Measurements from ENCODE around the gene NAGLU. TPM values are rescaled to one million over a fixed set of nuclear protein-coding genes. Genes with fewer than 3 reads are reported as not detected.

NAGLU gene
- total RNA-seq, 2 donors from 2014 or later, result 81.5 to 123 TPM

DNA sequence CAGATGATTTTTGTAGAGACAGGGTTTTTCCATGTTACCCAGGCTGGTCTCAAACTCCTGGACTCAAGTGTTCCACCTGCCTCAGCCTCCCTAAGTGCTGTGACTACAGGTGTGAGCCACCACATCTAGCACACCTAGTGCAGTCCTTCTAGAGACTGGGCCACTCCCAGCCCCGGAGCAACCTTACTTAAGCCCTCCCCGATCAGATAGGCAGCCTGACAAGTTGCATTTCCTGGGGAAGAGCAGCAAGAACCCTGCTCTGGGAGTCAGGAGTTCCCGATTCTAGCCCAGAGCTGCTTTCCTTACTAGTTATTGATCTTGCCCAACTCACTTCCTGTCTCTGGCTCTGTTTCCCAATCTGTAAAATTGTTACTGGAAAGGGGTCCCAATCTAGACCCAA is 7.0 kb upstream of the NAGLU start:
- Histone ChIP-seq H3K4me3 (no peak overlapping the region), H3K36me3 (no peaks in the 10 kb centered on the region), H3K9me3 (no peaks in the 10 kb centered on the region), H3K4me1 (replicated peaks) (peaks cover 4% of the 10 kb centered on the region), H3K27ac (no peak overlapping the region), H3K27me3 (replicated peaks; ENCODE audit: insufficient read depth) (no peaks in the 10 kb centered on the region)
- DNase-seq (ENCODE audit: low spot score), result no peak
- intact Hi-C loops (cut with DNase I), result no loop called here
- TF ChIP-seq POLR2AphosphoS5 (IDR thresholded peaks at IDR 0.05), result no peak
- TF ChIP-seq, protein P1, sequence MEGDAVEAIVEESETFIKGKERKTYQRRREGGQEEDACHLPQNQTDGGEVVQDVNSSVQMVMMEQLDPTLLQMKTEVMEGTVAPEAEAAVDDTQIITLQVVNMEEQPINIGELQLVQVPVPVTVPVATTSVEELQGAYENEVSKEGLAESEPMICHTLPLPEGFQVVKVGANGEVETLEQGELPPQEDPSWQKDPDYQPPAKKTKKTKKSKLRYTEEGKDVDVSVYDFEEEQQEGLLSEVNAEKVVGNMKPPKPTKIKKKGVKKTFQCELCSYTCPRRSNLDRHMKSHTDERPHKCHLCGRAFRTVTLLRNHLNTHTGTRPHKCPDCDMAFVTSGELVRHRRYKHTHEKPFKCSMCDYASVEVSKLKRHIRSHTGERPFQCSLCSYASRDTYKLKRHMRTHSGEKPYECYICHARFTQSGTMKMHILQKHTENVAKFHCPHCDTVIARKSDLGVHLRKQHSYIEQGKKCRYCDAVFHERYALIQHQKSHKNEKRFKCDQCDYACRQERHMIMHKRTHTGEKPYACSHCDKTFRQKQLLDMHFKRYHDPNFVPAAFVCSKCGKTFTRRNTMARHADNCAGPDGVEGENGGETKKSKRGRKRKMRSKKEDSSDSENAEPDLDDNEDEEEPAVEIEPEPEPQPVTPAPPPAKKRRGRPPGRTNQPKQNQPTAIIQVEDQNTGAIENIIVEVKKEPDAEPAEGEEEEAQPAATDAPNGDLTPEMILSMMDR (IDR thresholded peaks at IDR 0.05), result no peak
- TF ChIP-seq POLR2A (IDR thresholded peaks at IDR 0.05), result no peak
- 81% methylated on average over 3 of the region's 3 CpGs for WGBS

DNA sequence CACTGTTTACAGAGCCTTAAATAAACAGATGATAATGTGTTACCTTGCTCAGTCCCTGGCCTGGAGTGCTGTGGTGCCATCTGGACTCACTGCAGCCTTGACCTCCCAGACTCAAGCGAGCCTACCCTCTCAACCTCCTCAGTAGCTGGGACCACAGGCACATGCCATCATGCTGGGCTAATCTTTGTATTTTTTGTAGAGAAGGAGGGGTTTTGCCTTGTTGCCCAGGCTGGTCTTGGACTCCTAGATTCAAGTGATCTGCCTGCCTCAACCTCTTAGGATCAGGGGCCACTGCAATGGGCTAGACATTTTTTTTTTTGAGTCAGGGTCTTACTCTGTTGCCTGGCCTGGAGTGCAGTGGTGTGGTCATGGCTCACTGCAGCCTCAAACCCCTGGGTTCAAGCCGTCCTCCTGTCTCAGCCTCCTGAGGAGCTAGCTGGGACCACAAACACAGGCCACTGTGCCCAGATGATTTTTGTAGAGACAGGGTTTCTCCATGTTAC is 5.0 kb upstream of the NAGLU start:
- intact Hi-C loops (cut with DNase I), result no loop called here
- peaks cover 4% of the 10 kb centered on the region for H3K4me1 ChIP-seq (replicated peaks)
- 89% methylated on average over 2 of the region's 2 CpGs for WGBS
- no peaks in the 10 kb centered on the region for H3K36me3 ChIP-seq
- peak overlapping the region; percentile 44 to 85 for H3K27ac ChIP-seq
- H3K27me3 ChIP-seq (replicated peaks; ENCODE audit: insufficient read depth), result no peaks in the 10 kb centered on the region
- peak; percentile 11 for TF ChIP-seq POLR2AphosphoS5 (IDR thresholded peaks at IDR 0.05)
- TF ChIP-seq, protein P1 (IDR thresholded peaks at IDR 0.05), result no peak
- no peak for TF ChIP-seq POLR2A (IDR thresholded peaks at IDR 0.05)
- no peak for DNase-seq (ENCODE audit: low spot score)
- no peaks in the 10 kb centered on the region for H3K9me3 ChIP-seq
- no peak overlapping the region for H3K4me3 ChIP-seq

DNA sequence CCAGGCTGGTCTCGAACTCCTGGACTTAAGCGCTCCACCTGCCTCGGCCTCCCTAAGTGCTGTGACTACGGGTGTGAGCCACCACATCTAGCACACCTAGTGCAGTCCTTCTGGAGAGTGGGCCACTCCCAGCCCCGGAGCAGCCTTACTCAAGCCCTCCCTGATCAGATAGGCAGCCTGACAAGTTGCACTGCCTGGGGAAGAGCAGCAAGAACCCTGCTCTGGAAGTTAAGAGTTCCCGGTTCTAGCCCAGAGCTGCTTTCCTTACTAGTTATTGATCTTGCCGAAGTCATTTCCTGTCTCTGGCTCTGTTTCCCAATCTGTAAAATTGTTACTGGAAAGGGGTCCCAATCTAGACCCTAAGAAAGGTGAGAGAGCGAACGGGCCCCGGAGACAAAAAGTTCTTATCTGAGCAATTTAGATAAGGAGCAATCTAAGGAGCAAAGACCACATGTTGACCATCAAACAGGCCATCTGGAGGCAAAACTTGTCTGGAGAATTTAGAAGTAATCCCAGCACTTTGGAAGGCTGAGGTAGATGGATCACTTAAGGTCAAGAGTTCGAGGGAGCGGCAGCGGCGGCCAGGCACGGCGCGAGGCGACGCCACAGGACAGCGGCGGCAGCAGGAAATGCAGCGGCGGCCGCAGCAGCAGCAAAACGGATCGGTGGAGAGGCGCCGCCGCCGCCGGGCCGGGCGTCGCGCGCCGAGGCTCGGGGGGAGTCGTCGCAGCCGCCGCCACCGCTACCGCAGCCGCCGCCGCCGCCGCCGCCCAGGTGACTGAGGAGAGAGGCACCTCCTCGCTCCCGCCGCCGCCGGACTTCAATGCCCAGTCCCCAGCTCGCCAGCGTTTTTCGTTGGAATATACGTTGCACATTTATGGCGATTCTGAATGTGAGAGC is 4.3 kb upstream of the NAGLU start:
- Histone ChIP-seq H3K27ac (peak overlapping the region; percentile 82 to 85), H3K4me1 (replicated peaks) (peaks cover 4% of the 10 kb centered on the region), H3K27me3 (replicated peaks; ENCODE audit: insufficient read depth) (no peaks in the 10 kb centered on the region), H3K4me3 (peak overlapping the region; percentile 41 to 43), H3K9me3 (no peaks in the 10 kb centered on the region), H3K36me3 (no peaks in the 10 kb centered on the region)
- no peak for DNase-seq (ENCODE audit: low spot score)
- TF ChIP-seq POLR2A (IDR thresholded peaks at IDR 0.05), result peak; percentile 25
- no peak for TF ChIP-seq POLR2AphosphoS5 (IDR thresholded peaks at IDR 0.05)
- TF ChIP-seq, protein P1 (IDR thresholded peaks at IDR 0.05), result peak; percentile 21 to 75 (median 52)
- WGBS, result 13% methylated on average over 60 of the region's 60 CpGs
- intact Hi-C loops (cut with DNase I), result no loop called here

DNA sequence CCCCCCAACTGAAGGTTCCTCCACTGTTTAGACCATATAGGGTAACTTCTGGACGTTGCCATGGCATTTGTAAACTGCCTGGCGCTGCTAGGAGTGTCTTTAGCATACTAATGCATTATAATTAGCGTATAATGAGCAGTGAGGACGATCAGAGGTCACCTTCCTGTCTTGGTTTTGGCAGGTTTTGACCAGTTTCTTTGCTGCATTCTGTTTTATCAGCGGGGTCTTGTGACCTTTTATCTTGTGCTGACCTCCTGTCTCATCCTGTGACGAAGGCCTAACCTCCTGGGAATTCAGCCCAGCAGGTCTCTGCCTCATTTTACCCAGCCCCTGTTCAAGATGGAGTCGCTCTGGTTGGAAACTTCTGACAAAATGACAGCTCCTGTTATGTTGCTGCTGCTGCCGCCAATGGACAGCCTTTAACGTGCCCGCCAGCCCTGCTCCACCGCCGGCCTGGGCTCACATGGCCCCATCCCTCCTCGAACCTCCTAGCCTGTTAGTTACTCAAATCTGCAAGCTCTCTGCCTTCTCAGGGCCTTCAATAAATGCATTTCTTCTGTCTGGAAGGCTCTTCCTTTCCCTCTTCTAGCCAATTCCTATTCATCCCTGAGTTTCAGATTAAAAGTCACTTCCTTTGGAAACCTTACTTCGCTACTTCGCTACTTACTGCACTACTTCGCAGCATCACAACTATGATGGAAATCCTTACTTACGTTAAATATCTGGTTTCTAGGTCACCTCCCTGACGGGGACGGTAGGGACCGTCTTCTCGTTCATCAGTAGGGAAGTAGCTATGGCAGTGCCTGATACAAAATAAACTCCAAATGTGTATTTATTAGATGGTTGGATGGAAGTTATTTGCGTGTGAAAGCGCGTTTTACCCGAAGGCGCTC is 640 bp upstream of the NAGLU start:
- no peaks in the 10 kb centered on the region for H3K36me3 ChIP-seq
- H3K27ac ChIP-seq, result peak overlapping the region; percentile 87 to 94
- DNase-seq (ENCODE audit: low spot score), result no peak
- H3K4me3 ChIP-seq, result peak overlapping the region; percentile 63 to 83
- H3K4me1 ChIP-seq (replicated peaks), result peaks cover 9% of the 10 kb centered on the region
- intact Hi-C loops (cut with DNase I), result no loop called here
- no peaks in the 10 kb centered on the region for H3K9me3 ChIP-seq
- TF ChIP-seq POLR2A (IDR thresholded peaks at IDR 0.05) (no peak), POLR2AphosphoS5 (IDR thresholded peaks at IDR 0.05) (no peak)
- TF ChIP-seq, protein P1 (IDR thresholded peaks at IDR 0.05), result no peak
- no peaks in the 10 kb centered on the region for H3K27me3 ChIP-seq (replicated peaks; ENCODE audit: insufficient read depth)
- 48% methylated on average over 26 of the region's 26 CpGs for WGBS

All from prostate gland (tissue), 2 donors.